Measurements from ENCODE around the gene SCML1. TPM values are rescaled to one million over a fixed set of nuclear protein-coding genes. Genes with fewer than 3 reads are reported as not detected.

Gene SCML1
- total and polyA plus RNA-seq, 9 of the 15 experiments (the other 6 are each of a cell fraction or from before 2014, with no cell fraction given): 0.01 to 0.04 (median 0.04) TPM; not detected in 6

- H3K9me1 ChIP-seq (ENCODE audit: control insufficient read depth, insufficient read depth, low read length): no peaks in the 10 kb centered on the region
- ATAC-seq: no peak
- intact Hi-C loops (cut with micrococcal nuclease) (loop anchor here (10.0 kb wide), 1 partner anchor 416 kb away; no protein-coding TSS in a partner anchor), in situ Hi-C loops (cut with MboI) (loop anchor here (10.0 kb wide), 1 partner anchor 576 kb away; no protein-coding TSS in a partner anchor)
- H3K27ac ChIP-seq (ENCODE audit: extremely low read depth, low read depth, low read length): no peak overlapping the region
- H3K4me2 ChIP-seq (ENCODE audit: insufficient read depth, low read length): no peak overlapping the region
- no peaks in the 10 kb centered on the region for H3K79me2 ChIP-seq (ENCODE audit: control insufficient read depth, insufficient read depth, low read length)
- WGBS (ENCODE audit: insufficient coverage, low coverage, missing lambda C conversion rate): no CpG with 5 or more reads among the region's 4 CpGs
- POLR2A ChIA-PET: interaction anchor here (1.4 kb wide), 1 partner anchor 11 kb away, joined by 5 read pairs; no protein-coding TSS in a partner anchor
- H3K9me3 ChIP-seq (replicated peaks; ENCODE audit: control insufficient read depth, insufficient read depth, low read depth, low read length): no peaks in the 10 kb centered on the region
- CTCF ChIA-PET (ENCODE audit: low intra/inter-chr PET ratio): no interaction called here
- FAIRE-seq: no peak
- H3K4me3 ChIP-seq: no peak overlapping the region
- no peak overlapping the region for H3K9ac ChIP-seq (ENCODE audit: insufficient read depth in 1 of 2, low read depth in 2 of 2, low read length in 2 of 2)
- DNase-seq (ENCODE audit: extremely low read depth in 1 of 4, low spot score in 3 of 4): no peak
- H3K36me3 ChIP-seq (ENCODE audit: control insufficient read depth, insufficient read depth, low read length): no peaks in the 10 kb centered on the region
- no peaks in the 10 kb centered on the region for H4K20me1 ChIP-seq (replicated peaks; ENCODE audit: control insufficient read depth, insufficient read depth, low read length)
- no TSS peak for BruUV-seq (replicated peaks)
- H3K4me1 ChIP-seq (replicated peaks in 1 of 2; ENCODE audit: control insufficient read depth in 2 of 2, insufficient read depth in 2 of 2, low read length in 2 of 2): no peaks in the 10 kb centered on the region
- peaks cover 0 to 7% of the 10 kb centered on the region in 2 experiments; a peak in 1 of 5 replicates for H3K27me3 ChIP-seq (ENCODE audit: control insufficient read depth in 2 of 2, insufficient read depth in 2 of 2, low read length in 2 of 2)
- no peak overlapping the region for H2AFZ ChIP-seq (ENCODE audit: low read depth, low read length)
- TF ChIP-seq KAT8 (IDR thresholded peaks at IDR 0.05; ENCODE audit: low read depth): no peak
- no peak for TF ChIP-seq ZBTB26 (CRISPR knock-in tag; IDR thresholded peaks at IDR 0.05)
- TF ChIP-seq, protein P1, sequence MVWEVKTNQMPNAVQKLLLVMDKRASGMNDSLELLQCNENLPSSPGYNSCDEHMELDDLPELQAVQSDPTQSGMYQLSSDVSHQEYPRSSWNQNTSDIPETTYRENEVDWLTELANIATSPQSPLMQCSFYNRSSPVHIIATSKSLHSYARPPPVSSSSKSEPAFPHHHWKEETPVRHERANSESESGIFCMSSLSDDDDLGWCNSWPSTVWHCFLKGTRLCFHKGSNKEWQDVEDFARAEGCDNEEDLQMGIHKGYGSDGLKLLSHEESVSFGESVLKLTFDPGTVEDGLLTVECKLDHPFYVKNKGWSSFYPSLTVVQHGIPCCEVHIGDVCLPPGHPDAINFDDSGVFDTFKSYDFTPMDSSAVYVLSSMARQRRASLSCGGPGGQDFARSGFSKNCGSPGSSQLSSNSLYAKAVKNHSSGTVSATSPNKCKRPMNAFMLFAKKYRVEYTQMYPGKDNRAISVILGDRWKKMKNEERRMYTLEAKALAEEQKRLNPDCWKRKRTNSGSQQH (CRISPR knock-in tag; IDR thresholded peaks at IDR 0.05): no peak
- TF ChIP-seq, protein P2, sequence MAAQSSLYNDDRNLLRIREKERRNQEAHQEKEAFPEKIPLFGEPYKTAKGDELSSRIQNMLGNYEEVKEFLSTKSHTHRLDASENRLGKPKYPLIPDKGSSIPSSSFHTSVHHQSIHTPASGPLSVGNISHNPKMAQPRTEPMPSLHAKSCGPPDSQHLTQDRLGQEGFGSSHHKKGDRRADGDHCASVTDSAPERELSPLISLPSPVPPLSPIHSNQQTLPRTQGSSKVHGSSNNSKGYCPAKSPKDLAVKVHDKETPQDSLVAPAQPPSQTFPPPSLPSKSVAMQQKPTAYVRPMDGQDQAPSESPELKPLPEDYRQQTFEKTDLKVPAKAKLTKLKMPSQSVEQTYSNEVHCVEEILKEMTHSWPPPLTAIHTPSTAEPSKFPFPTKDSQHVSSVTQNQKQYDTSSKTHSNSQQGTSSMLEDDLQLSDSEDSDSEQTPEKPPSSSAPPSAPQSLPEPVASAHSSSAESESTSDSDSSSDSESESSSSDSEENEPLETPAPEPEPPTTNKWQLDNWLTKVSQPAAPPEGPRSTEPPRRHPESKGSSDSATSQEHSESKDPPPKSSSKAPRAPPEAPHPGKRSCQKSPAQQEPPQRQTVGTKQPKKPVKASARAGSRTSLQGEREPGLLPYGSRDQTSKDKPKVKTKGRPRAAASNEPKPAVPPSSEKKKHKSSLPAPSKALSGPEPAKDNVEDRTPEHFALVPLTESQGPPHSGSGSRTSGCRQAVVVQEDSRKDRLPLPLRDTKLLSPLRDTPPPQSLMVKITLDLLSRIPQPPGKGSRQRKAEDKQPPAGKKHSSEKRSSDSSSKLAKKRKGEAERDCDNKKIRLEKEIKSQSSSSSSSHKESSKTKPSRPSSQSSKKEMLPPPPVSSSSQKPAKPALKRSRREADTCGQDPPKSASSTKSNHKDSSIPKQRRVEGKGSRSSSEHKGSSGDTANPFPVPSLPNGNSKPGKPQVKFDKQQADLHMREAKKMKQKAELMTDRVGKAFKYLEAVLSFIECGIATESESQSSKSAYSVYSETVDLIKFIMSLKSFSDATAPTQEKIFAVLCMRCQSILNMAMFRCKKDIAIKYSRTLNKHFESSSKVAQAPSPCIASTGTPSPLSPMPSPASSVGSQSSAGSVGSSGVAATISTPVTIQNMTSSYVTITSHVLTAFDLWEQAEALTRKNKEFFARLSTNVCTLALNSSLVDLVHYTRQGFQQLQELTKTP (IDR thresholded peaks at IDR 0.05; ENCODE audit: low read depth in 1 of 2, partially characterized antibody in 2 of 2): no peak
- TF ChIP-seq ADNP (tag; IDR thresholded peaks at IDR 0.05): no peak
- no peak for TF ChIP-seq TOE1 (IDR thresholded peaks at IDR 0.05; ENCODE audit: borderline replicate concordance)
- TF ChIP-seq TOE1 (CRISPR knock-in tag; IDR thresholded peaks at IDR 0.05; ENCODE audit: borderline replicate concordance, low read depth): no peak
- TF ChIP-seq TEAD2 (tag; IDR thresholded peaks at IDR 0.05): no peak
- no peak for TF ChIP-seq LARP7 (IDR thresholded peaks at IDR 0.05)
- TF ChIP-seq ZNF143 (CRISPR knock-in tag; IDR thresholded peaks at IDR 0.05): no peak
- TF ChIP-seq NEUROD1 (IDR thresholded peaks at IDR 0.05; ENCODE audit: borderline replicate concordance, low read depth, low read length, partially characterized antibody): no peak
- TF ChIP-seq ILF3 (IDR thresholded peaks at IDR 0.05; ENCODE audit: borderline replicate concordance): no peak
- TF ChIP-seq, protein P3, sequence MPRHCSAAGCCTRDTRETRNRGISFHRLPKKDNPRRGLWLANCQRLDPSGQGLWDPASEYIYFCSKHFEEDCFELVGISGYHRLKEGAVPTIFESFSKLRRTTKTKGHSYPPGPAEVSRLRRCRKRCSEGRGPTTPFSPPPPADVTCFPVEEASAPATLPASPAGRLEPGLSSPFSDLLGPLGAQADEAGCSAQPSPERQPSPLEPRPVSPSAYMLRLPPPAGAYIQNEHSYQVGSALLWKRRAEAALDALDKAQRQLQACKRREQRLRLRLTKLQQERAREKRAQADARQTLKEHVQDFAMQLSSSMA (CRISPR knock-in tag; IDR thresholded peaks at IDR 0.05): no peak
- TF ChIP-seq ZBTB9 (CRISPR knock-in tag; IDR thresholded peaks at IDR 0.05): no peak
Measured at GRCh38 chrX:17798921-17799320, 61.6 kb downstream of the SCML1 start.

Data from K562 (cell line).